GM12875 (cell line): ENCODE data around the gene NRG3.

Experiments
- H3K4me3 ChIP-seq: one replicate; pipeline ENCODE4 v1.5.1; 2011; ENCODE audit warnings: low read depth, low read length, control low read depth
- TF ChIP-seq, protein P1 (sequence below): IDR thresholded peaks from 2 replicates; pipeline ENCODE4 v1.5.1; 2011; ENCODE audit warnings: low read depth, mild to moderate bottlenecking, control low read depth, inconsistent platforms, low read length, moderate library complexity, borderline replicate concordance; ENCODE audit not compliant: insufficient read depth

NRG3 gene

DNA sequence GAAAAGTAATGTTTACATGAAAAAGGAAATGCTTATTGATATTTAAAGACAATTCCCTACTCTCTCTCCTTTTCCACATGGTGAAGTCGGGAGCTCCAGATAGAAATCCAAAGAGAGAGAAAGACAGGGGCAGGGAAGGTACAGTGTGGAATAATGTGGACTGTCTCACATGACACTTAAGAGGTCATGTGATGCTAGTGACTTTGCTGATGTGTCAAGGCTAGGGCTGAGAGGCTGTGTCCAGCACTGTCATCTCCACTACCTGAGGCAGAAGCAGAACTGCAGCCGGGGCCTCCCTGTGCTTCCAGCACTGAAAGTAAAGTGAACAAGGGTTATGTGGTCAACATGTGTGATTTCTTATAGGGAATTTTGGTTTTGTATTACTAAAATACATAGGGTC lies 26.0 kb downstream of the NRG3 start:
- TF ChIP-seq, protein P1, sequence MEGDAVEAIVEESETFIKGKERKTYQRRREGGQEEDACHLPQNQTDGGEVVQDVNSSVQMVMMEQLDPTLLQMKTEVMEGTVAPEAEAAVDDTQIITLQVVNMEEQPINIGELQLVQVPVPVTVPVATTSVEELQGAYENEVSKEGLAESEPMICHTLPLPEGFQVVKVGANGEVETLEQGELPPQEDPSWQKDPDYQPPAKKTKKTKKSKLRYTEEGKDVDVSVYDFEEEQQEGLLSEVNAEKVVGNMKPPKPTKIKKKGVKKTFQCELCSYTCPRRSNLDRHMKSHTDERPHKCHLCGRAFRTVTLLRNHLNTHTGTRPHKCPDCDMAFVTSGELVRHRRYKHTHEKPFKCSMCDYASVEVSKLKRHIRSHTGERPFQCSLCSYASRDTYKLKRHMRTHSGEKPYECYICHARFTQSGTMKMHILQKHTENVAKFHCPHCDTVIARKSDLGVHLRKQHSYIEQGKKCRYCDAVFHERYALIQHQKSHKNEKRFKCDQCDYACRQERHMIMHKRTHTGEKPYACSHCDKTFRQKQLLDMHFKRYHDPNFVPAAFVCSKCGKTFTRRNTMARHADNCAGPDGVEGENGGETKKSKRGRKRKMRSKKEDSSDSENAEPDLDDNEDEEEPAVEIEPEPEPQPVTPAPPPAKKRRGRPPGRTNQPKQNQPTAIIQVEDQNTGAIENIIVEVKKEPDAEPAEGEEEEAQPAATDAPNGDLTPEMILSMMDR = no peak
- no peak overlapping the region for H3K4me3 ChIP-seq

DNA sequence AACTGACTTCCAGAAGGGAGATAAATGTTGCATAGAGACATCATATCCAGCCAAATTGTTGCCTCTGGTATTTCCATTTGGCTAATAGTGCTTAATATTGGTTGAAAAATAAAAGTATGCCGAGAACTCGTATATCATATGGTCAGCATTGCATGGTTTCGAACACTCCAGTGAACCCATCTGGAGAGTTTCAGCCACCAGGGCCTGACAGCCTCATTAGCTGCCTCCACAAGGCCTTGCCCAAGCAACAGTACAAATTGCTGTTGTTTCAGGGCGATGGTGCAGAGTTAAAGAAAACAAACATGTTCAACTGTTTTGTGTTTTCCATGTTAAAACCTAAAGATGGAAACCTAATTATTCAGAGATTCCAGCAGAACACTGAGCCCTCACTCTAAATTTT lies 28.5 kb downstream of the NRG3 start:
- TF ChIP-seq, protein P1 = no peak
- H3K4me3 ChIP-seq = no peak overlapping the region

- no peak overlapping the region for H3K4me3 ChIP-seq
- TF ChIP-seq, protein P1 = no peak
These were observed 30.2 kb downstream of the NRG3 start for GRCh38 chr10:81905161-81905560.

- H3K4me3 ChIP-seq = no peak overlapping the region
- TF ChIP-seq, protein P1 = no peak
These were observed 34.5 kb downstream of the NRG3 start for GRCh38 chr10:81909453-81909852.

DNA sequence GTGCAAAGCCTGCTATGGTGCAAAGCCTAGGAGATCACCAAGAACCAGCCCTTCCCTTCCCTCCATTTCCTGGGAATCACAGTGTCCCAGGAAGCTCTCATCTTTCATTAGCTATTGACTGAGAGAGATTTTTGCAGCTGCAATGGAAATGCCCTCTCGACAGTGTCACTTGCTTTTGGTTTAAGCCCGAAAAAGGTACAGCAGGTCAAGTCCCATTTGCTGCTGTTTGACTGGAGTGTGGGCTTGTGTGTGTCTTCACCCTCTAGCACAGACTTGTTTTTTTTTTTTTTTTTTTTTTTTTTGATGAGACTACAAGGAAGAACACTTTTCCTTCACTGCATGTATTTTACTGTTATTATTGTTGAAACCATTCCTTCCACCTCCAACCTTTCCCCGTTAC lies 36.3 kb downstream of the NRG3 start:
- H3K4me3 ChIP-seq = no peak overlapping the region
- TF ChIP-seq, protein P1 = no peak

DNA sequence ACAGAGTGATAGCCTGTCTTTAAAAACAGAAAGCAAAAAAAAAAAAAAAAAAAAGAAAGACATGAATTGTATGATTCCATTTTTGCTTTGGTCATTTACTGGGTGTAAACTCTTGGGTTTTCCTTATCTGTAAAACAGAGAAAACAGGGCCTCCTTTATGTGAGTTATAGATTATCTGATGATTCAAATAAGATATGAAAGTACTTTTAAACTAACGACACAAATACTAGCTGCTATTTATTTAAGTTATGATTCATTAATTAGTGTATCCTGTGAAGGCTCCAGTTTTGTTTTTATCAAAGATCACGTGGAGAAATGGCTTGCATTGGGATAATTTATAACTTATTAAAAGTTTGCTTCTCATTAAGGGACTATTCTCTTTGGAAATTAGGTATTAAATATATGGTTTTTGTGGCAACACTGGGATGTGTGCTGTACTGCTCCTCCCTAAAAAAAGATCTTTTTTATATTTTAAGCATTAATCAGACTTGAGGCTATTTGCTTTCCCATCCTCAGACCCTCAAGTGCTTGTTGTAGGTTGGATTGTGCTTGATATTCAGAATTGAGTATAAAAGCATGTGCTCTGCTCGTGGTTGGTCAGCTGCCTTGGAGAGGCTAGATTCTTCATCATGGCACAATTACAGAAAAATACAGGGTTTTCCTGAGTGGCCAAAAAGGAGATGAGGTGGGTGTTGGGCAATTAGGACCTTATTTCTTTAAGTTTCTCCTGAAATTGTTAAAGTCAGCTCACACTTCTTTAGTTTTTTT lies 39.9 kb downstream of the NRG3 start:
- TF ChIP-seq, protein P1 = no peak
- no peak overlapping the region for H3K4me3 ChIP-seq

- no peak overlapping the region for H3K4me3 ChIP-seq
- TF ChIP-seq, protein P1 = no peak
These were observed 40.5 kb downstream of the NRG3 start for GRCh38 chr10:81915504-81915897.
